ENCODE measurements around the gene METTL2B. TPM values are rescaled to one million over a fixed set of nuclear protein-coding genes. Genes with fewer than 3 reads are reported as not detected.
"Not testable (repeated sequence)": the region's sequence is repeated elsewhere in the genome, so short reads cannot be mapped to it uniquely, and the experiment has no call there.

The METTL2B gene
- total RNA-seq, 1 donor from 2014 or later, result 40.9 TPM

DNA sequence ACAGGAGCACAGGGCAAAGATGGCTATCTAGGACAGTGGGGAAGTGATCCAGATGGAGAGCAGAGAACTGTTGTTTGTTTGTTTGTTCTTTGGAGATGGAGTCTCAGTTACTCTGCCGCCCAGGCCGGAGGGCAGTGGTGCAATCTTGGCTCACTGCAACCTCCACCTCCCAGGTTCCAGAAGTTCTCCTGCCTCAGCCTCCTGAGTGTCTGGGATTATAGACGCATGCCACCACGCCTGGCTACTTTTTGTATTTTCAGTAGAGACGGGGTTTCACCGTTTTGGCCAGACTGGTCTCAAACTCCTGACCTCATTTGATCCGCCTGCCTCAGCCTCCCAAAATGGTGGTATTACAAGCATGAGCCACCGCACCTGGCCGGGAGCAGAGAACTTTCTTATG lies 20.9 kb downstream of the METTL2B start:
- TF ChIP-seq, protein P1, sequence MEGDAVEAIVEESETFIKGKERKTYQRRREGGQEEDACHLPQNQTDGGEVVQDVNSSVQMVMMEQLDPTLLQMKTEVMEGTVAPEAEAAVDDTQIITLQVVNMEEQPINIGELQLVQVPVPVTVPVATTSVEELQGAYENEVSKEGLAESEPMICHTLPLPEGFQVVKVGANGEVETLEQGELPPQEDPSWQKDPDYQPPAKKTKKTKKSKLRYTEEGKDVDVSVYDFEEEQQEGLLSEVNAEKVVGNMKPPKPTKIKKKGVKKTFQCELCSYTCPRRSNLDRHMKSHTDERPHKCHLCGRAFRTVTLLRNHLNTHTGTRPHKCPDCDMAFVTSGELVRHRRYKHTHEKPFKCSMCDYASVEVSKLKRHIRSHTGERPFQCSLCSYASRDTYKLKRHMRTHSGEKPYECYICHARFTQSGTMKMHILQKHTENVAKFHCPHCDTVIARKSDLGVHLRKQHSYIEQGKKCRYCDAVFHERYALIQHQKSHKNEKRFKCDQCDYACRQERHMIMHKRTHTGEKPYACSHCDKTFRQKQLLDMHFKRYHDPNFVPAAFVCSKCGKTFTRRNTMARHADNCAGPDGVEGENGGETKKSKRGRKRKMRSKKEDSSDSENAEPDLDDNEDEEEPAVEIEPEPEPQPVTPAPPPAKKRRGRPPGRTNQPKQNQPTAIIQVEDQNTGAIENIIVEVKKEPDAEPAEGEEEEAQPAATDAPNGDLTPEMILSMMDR (IDR thresholded peaks at IDR 0.05; ENCODE audit: partially characterized antibody, unreplicated experiment), result no peak
- Mint-ChIP-seq H3K36me3 (ENCODE audit: unreplicated experiment) (no peaks in the 10 kb centered on the region), H3K4me1 (ENCODE audit: low read depth, unreplicated experiment) (no peaks in the 10 kb centered on the region)

DNA sequence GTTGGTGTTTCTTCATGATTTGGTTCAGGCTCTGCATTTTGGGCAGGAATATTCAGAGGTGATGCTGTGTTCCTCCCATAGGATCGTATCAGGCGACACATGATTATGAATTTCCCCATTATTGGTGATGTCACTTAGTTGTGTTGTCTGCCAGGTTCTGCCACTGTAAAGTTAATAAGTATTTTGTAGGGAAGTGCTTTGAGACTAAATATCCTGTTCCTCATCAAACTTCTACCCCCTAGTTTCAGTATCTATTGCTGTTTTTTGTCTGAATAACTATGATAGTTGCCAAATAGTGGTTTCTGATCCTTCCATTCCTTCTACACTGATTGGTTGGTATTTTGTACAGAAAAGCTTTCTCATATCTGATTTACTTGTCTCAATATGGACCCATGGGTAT lies 28.9 kb downstream of the METTL2B start:
- H3K27me3 Mint-ChIP-seq (ENCODE audit: unreplicated experiment); H3K9me3 Mint-ChIP-seq (ENCODE audit: unreplicated experiment); H3K4me3 Mint-ChIP-seq (ENCODE audit: unreplicated experiment); H3K4me1 Mint-ChIP-seq (ENCODE audit: low read depth, unreplicated experiment); H3K36me3 Mint-ChIP-seq (ENCODE audit: unreplicated experiment); H3K27ac Mint-ChIP-seq (ENCODE audit: unreplicated experiment); DNase-seq: not testable (repeated sequence)

More for the DNA sequence above, 20.9 kb downstream of the METTL2B start:
- Mint-ChIP-seq H3K9me3 (ENCODE audit: unreplicated experiment) (no peaks in the 10 kb centered on the region), H3K27me3 (ENCODE audit: unreplicated experiment) (no peaks in the 10 kb centered on the region), H3K27ac (ENCODE audit: unreplicated experiment) (no peak overlapping the region), H3K4me3 (ENCODE audit: unreplicated experiment) (no peak overlapping the region)
- DNase-seq, result no peak

DNA sequence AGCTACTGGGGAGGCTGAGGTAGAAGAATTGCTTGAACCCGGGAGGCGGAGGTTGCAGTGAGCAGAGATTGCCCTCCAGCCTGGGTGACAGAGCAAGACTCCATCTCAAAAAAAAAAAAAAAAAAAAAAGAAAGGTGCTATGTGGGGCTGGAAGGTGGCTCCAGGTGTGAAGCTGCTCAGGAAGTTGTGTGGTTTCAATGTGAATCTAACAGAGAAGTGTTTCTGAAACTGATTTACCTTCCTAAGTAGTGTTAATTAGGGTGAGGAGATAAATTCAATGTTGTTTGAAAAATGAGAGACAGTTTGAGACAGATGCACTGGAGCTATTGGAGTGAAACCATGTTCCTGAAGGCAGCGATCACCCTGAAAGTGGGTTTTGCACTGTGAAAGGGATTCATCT lies 30.3 kb downstream of the METTL2B start:
- H3K36me3 Mint-ChIP-seq (ENCODE audit: unreplicated experiment); H3K4me1 Mint-ChIP-seq (ENCODE audit: low read depth, unreplicated experiment); H3K9me3 Mint-ChIP-seq (ENCODE audit: unreplicated experiment); H3K4me3 Mint-ChIP-seq (ENCODE audit: unreplicated experiment); DNase-seq; H3K27me3 Mint-ChIP-seq (ENCODE audit: unreplicated experiment); H3K27ac Mint-ChIP-seq (ENCODE audit: unreplicated experiment): not testable (repeated sequence)

DNA sequence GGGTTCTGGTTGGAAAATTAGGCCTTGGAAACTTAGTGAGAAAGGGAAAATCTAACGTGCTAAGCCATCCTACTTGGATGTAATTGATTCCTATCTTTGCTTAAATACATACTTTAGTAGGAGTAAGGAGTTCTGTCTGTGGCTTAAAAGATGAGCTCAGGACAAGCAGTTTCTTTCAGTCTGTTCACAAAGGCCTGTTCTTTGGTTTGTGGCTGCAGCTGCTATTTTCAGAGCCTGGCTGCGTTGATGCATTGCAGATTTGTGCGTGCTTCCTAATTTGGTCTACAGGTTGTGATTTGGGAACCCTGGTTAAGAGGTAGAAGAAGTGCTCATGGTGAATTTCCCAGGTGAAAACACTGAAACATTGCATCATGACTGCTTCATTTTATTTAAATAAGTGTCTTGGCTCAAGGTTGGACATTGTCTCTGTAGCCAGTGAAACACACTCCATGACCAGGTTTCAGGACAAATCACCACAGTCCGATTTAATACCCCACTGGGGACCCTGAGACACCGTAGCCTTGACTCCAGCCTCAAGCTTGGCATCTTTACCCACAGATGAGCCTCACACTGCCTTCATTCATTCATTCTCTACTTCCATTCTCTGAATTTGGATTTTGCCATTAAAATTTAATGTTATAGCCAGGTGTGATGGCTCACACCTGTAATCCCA lies 30.9 kb downstream of the METTL2B start:
- DNase-seq; H3K27me3 Mint-ChIP-seq (ENCODE audit: unreplicated experiment); H3K4me1 Mint-ChIP-seq (ENCODE audit: low read depth, unreplicated experiment); H3K4me3 Mint-ChIP-seq (ENCODE audit: unreplicated experiment); H3K27ac Mint-ChIP-seq (ENCODE audit: unreplicated experiment); H3K9me3 Mint-ChIP-seq (ENCODE audit: unreplicated experiment); H3K36me3 Mint-ChIP-seq (ENCODE audit: unreplicated experiment): not testable (repeated sequence)

- H3K27ac Mint-ChIP-seq (ENCODE audit: unreplicated experiment); H3K27me3 Mint-ChIP-seq (ENCODE audit: unreplicated experiment); H3K36me3 Mint-ChIP-seq (ENCODE audit: unreplicated experiment): not testable (repeated sequence)
Observed at GRCh38 chr7:128511692-128512091, 35.1 kb downstream of the METTL2B start.

DNA sequence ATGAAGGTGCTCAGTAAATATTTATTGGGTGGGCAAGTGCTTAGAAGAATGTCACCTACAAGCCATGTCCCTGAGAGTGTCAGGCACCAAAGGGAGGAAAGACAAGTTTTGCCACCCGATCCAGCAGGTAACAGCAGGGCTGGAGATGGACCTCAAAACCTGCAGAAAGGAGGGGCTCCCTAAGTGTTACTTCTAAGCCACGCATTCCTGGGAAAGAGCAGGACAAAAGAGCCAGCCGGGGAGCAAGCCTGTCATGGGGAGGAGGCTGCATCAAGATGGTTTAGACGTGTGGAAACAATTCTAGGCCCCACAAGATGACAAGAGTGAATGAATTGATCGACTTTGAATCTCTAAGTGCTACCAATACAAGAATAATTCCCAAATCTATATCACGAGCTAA lies 38.7 kb downstream of the METTL2B start:
- not testable (repeated sequence) for H3K27ac Mint-ChIP-seq (ENCODE audit: unreplicated experiment); H3K4me1 Mint-ChIP-seq (ENCODE audit: low read depth, unreplicated experiment); DNase-seq; H3K4me3 Mint-ChIP-seq (ENCODE audit: unreplicated experiment); H3K9me3 Mint-ChIP-seq (ENCODE audit: unreplicated experiment); H3K27me3 Mint-ChIP-seq (ENCODE audit: unreplicated experiment); H3K36me3 Mint-ChIP-seq (ENCODE audit: unreplicated experiment)

More at GRCh38 chr7:128511692-128512091, 35.1 kb downstream of the METTL2B start:
- H3K4me3 Mint-ChIP-seq (ENCODE audit: unreplicated experiment); H3K9me3 Mint-ChIP-seq (ENCODE audit: unreplicated experiment); H3K4me1 Mint-ChIP-seq (ENCODE audit: low read depth, unreplicated experiment); DNase-seq: not testable (repeated sequence)

DNA sequence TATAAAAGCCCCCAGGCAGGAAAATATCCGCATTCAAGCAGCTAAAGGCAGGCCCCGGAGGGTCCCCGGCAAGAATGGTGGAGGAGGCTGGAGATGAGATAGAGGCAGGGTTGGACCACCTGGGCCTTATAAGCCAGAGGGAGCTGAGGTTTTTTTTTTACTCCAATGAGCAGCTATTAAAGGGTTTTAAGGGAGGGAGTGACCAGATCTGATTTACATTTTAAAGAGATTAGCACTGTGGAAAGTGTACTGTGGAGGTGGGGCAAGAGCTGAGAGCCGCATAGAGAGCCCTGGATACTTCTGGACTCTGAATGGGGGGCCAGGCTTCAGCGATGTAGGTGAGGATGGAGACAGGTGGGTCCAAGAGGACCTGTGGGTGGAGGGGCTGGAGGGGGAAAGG lies 40.5 kb downstream of the METTL2B start:
- H3K27me3 Mint-ChIP-seq (ENCODE audit: unreplicated experiment); H3K9me3 Mint-ChIP-seq (ENCODE audit: unreplicated experiment); H3K27ac Mint-ChIP-seq (ENCODE audit: unreplicated experiment): not testable (repeated sequence)

DNA sequence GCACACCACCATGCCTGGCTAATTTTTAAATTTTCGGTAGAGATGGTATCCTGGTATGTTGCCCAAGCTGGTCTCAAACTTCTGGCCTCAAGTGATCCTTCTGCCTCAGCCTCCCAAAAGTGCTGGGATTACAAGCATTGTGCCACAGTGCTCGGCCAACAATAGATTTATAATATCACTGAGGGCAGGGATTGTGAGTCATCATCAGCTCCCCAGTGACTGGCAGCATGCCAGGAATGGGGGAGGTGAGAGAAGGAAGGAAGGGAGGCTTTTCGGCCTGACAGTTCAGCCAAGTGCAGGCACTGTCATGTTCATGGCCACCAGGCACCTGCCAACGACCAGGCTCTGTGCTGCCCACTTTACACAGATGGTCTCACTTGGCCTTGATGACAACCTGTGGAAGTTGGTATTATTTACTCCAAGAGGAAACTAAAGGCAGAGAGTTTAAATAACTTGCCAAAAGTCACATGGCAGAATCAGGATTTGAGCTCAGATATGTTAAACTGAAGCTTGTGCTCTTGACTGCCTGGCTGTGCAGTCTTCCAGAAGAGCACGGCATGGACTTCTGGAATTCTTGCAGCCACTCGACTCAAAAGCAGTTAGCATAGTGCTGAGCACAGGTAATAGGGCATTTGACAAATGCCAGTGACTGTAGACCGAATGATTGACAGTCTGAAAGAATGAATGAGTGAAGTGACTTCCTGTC lies 46.8 kb downstream of the METTL2B start:
- H3K4me1 Mint-ChIP-seq (ENCODE audit: low read depth, unreplicated experiment); H3K9me3 Mint-ChIP-seq (ENCODE audit: unreplicated experiment); H3K27ac Mint-ChIP-seq (ENCODE audit: unreplicated experiment); H3K36me3 Mint-ChIP-seq (ENCODE audit: unreplicated experiment); H3K27me3 Mint-ChIP-seq (ENCODE audit: unreplicated experiment); DNase-seq; H3K4me3 Mint-ChIP-seq (ENCODE audit: unreplicated experiment): not testable (repeated sequence)

More for the DNA sequence above, 40.5 kb downstream of the METTL2B start:
- not testable (repeated sequence) for H3K4me3 Mint-ChIP-seq (ENCODE audit: unreplicated experiment); H3K36me3 Mint-ChIP-seq (ENCODE audit: unreplicated experiment); DNase-seq; H3K4me1 Mint-ChIP-seq (ENCODE audit: low read depth, unreplicated experiment)

- H3K9me3 Mint-ChIP-seq (ENCODE audit: unreplicated experiment); DNase-seq; H3K27me3 Mint-ChIP-seq (ENCODE audit: unreplicated experiment); H3K27ac Mint-ChIP-seq (ENCODE audit: unreplicated experiment); H3K36me3 Mint-ChIP-seq (ENCODE audit: unreplicated experiment); H3K4me1 Mint-ChIP-seq (ENCODE audit: low read depth, unreplicated experiment); H3K4me3 Mint-ChIP-seq (ENCODE audit: unreplicated experiment): not testable (repeated sequence)
Observed at GRCh38 chr7:128523932-128524524, 47.5 kb downstream of the METTL2B start.

GRCh38 chr7:128525584-128525983 lies 49.0 kb downstream of the METTL2B start:
- DNase-seq; H3K27me3 Mint-ChIP-seq (ENCODE audit: unreplicated experiment); H3K36me3 Mint-ChIP-seq (ENCODE audit: unreplicated experiment); H3K4me3 Mint-ChIP-seq (ENCODE audit: unreplicated experiment); H3K9me3 Mint-ChIP-seq (ENCODE audit: unreplicated experiment); H3K4me1 Mint-ChIP-seq (ENCODE audit: low read depth, unreplicated experiment); H3K27ac Mint-ChIP-seq (ENCODE audit: unreplicated experiment): not testable (repeated sequence)

GRCh38 chr7:128526062-128526466 lies 49.5 kb downstream of the METTL2B start:
- not testable (repeated sequence) for H3K9me3 Mint-ChIP-seq (ENCODE audit: unreplicated experiment); H3K4me1 Mint-ChIP-seq (ENCODE audit: low read depth, unreplicated experiment); H3K36me3 Mint-ChIP-seq (ENCODE audit: unreplicated experiment); H3K27ac Mint-ChIP-seq (ENCODE audit: unreplicated experiment); H3K27me3 Mint-ChIP-seq (ENCODE audit: unreplicated experiment); DNase-seq; H3K4me3 Mint-ChIP-seq (ENCODE audit: unreplicated experiment)

All from glutamatergic neuron (in vitro differentiated cells).